COLO668 (cell line): ENCODE results near the gene FOXM1.
A peak's percentile ranks its signal among the peaks of the same experiment; 100 is the strongest.

Experiments
- DNase-seq: peaks from one replicate; lab custom pipeline; 2025; ENCODE audit not compliant: unreplicated experiment; lab: John Stamatoyannopoulos, UW

The FOXM1 gene

DNA sequence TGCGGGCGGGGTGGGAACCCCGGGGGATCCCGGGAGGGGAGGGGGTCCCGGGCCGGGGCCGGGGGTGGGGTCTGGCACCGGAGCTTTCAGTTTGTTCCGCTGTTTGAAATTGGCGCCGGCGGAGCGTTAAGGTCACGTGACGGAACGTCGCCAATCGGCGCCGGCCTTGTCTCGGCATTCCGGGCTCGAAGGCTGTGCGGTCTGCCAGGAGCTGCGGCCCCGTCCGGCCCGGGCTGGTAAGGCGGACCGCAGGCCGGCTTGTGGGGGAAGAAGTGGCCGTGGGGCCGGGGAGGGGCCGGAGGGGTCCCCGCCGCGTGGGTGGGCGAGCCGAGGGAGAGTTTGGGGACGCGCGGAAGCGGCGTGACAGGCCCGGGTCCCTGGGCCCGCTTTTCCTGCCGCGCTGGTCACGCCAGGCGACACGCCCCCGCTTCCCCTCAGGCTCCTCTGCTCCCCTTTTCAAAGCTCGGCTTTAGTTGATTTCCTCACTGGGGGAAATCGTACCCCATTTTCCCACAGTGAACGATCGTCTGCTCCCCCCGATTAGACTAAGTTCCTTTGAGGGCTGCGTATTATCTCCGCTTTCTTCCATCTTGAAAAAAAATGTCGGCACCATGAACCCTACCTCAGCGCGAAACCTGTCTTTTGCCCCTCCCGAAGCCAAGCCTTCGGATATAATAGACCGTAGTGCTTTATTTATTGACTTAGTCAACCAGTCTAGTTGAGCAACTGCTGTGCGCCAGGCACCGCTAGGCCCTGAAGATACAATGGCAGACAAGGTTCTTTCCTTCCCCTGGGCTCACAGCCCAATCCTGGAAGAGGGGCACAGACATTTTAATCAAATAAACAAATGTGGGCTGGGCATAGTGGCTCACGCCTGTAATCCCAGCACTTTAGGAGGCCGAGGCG is at the start of gene FOXM1, which contains the start of gene RHNO1:
FOXM1 (minus strand) TSS at position 128 of the 906 bp plus-strand sequence. CDS start 2,696 bp downstream, outside the sequence.
RHNO1 (plus strand) TSS at position 177 of the 906 bp plus-strand sequence. CDS start 8,144 bp downstream, outside the sequence.
- peak; percentile 80 for DNase-seq

- no peak for DNase-seq
Measured at GRCh38 chr12:2925322-2925995, 48.5 kb upstream of the FOXM1 start.

DNA sequence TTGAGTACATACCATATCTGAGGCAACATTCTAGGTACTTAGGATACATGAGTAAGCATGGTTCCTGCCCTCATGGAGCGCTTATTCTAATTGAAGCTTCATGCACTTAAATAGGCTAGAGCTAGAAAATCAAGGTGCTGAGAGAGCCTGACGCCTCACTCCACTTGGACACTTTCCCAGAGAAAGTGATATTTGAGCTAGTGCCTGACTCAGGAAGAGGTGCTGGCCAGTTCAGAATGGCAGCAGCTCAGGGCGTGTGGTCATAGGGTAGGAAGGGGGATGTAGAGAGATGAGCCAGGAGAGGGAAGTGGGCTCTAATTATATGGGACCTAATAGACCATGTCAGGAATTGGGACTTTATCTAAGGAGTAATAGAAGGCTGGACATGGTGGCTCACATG is 47.0 kb upstream of the FOXM1 start:
- DNase-seq: no peak

- DNase-seq: no peak
Measured at GRCh38 chr12:2923057-2923456, 46.1 kb upstream of the FOXM1 start.

DNA sequence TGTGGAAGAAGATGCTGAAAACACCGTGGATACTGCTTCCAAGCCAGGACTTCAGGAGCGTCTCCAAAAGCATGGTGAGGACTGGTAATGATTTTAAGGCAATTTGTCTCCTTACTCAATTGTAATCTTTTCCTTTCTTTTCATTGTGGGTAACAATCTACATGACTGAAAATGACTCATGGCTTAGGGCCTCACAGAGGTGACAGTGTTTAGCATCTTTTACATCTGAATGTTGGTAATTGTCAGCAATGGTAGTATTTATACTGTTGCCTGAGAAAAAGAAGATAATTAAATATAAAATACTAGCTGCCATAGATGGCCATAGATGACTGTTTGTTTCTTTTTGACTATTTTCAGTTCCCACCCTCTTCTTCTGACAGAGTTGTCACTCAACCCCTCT is 45.4 kb upstream of the FOXM1 start:
- DNase-seq: no peak

DNA sequence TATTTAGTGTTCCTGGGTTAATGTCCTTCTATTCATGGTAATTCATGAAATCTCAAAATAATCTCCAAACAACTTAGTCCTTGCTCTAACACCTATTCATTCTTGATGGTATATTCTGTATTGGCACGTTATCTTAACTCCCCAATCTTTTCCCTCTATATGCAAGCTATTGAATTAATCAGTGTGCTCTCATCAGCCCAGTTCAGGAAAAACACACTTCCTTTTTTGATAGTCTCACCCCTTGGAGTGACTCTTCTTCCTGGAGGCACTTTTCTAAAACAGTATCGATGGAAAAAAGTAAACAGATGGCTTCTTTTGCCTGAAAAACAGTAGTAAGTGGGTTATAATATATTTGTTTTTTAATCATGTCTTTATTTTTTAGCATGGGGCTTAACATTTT is 42.3 kb upstream of the FOXM1 start:
- DNase-seq: no peak

- no peak for DNase-seq
Measured at GRCh38 chr12:2912216-2912575, 35.2 kb upstream of the FOXM1 start.

- no peak for DNase-seq
Measured at GRCh38 chr12:2904260-2904659, 27.3 kb upstream of the FOXM1 start.

DNA sequence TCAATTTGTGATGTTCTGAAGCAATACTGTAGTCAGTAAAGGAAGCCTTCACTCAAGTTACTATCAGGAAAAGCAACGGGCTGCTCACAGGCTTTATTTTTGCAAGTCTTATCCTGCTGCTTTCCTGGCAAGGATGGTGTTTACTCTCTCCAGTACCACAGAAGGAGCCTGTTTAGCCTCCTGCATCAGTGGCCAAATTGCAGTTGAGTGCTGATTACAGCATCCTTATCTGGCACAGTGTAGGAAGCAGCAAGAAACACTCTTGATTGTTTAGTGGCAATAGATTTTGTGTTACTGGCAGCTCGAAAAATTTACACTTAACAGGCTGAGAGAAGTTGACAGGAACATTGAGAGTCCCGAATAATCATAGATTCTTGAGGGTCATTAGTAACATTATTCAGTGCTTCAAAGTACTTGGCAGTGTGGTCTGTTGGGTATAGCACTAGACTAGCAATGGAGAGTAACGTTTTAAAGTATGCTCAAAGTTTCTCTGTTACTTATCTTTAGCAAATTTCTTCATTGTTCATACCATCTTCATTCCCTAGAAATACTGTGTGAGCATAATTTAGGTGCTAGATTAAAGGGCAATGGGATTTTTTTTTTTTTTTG is 25.4 kb upstream of the FOXM1 start:
- no peak for DNase-seq

DNA sequence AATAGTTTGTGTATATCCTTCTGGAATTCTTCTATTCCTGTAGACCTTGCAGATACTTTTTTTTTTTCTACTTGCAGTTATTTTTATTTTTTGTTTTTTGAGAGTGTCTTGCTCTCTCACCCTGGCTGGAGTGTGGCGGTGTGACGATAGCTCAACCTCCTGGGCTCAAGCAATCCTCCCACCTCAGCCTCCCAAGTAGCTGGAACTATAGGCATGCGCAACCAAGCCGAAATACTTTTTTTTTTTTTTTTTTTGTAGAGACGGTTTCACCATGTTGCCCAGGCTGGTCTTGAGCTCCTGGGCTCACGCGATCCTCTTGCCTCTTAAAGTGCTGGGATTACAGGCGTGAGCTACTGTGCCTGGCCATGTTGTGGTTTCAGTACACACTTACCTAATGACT is 23.7 kb upstream of the FOXM1 start:
- no peak for DNase-seq

GRCh38 chr12:2897418-2897817 is 20.4 kb upstream of the FOXM1 start:
- DNase-seq: no peak

DNA sequence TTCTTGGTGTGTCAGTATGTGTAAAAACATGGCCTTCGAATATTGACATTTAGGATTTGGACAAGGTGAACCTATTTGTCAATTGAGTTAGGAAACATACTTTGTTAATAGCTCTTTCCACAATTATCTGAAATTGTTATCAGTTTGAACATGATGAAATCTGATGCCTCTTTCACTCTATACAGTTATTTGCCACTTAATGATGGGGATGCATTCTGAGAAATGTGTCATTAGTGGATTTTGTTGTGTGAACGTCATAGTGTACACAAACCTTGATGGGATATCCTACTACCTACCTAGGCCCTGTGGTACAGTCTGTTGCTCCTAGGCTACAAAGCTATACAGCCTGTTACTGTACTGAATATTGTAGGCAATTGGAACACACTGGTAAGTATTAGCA is 18.5 kb upstream of the FOXM1 start:
- no peak for DNase-seq

DNA sequence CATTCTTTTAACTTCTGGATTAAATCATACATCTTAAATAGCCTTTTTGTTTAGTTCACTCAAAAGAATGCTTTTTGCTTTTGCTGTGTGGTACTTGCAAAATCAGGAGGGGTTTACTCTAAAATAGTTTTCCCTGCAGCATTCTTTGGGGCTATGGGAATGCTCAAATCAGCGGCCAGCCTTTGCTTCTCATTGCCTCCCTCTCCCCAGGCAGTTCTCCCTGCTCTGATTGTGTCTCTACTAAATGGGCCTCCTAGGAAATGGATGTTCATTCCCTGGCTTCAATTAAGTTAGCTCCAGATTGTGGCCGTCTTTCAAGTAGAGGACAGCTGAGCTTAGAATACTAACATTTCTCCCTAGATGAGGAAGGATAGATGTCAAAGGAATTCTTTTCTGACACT is 18.1 kb upstream of the FOXM1 start:
- no peak for DNase-seq

DNA sequence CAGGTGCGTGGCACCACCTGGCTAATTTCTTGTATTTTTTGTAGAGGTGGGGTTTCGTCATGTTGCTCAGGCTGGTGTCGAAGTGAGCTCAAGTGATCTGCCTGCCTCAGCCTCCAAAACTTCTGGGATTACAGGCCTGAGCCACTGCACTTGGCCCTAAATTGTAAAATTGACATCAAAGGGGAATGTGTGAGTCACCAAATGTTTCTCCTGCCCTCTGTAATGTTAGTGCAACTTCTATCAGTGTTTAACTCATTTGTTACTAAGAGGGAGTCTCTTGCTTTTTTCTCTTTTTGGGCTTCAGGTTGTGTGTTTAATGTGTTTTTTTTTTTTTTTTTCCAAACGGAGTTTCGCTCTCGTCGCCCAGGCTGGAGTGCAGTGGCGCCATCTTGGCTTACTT is 16.0 kb upstream of the FOXM1 start:
- no peak for DNase-seq

GRCh38 chr12:2892246-2892645 is 15.3 kb upstream of the FOXM1 start:
- no peak for DNase-seq

DNA sequence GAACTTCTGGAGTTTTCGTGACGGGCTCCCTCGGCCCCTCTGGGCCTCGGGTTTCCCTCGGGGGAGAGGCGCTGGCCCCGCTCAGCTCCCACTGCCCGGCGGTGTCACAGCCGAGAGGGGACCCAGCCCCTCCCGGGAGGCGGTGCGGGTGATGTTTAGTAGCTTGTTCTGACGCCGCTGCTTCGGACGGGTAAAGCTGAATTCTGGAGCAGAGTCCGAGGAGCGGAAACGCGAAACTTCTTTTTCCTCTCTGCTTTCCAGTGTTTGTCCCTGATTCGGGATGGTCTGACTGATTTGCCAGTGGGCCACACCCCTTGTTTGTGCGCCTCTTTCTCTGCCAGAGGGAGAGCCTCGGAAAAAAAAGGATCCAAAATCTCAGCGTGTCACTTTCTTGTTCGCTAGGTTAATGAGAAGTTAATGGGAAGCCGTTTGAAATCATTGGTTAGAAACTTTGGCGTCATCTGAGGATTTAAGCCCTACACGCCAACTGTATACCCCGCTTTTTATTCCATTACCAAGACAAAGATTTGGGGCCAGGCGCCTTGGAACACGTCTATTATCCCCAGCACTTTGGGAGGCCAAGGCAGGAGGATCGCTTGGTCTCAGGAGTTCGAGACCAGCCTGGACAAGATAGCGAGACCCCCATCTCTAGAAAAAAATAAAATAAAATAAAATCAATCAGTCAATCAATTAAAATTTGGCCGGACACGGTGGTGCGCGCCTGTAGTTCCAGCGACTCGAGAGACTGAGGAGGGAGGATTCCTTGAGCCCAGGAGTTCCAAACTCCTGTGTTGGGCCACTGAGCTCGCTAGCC is 14.5 kb upstream of the FOXM1 start:
- DNase-seq: peak; percentile 28

DNA sequence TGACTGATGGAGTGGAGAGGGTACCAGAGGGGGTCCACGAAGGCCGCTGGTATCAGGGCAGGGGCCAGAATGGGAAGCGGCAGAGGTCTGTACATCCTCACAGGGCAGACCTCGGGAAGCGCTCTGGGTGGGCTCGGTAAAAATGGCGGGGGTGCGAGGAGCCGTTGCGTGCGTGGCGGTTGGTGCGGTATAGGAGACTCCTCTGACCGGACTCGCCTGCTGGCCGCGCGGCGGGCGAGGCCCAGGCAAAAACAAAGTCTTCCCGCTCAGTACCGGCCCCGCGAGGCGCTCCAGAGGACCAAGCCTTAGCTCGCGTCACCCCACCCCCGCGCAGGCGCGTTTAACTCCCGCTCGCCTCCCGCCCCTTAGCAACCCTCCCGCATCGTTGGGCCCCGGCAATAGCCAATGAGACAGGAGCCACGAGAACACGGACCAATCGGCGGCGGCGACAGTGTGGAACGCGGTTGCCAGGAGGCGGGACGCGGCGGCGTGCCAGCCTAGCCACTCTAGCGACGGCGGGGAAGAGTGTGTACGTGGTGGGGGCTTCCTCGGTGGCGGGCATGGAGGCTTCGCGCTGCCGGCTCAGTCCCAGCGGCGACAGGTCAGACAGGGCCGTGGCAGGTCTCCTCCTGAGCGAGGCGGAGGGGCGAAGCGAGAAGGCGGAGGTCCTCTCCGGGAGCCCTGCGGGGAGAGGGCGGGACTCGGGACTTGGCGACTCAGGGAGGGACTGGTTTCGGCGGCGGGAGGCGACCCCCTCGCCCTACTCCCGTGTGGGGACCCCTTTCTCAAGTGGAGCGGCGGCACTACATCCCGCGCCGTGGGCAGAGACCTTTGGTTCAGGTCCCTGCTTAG is 13.6 kb upstream of the FOXM1 start, which contains the start of gene TULP3:
TULP3 (plus strand) TSS at position 504 of the 852 bp plus-strand sequence; CDS start at position 561, 57 bp downstream.
- DNase-seq: peak; percentile 94

DNA sequence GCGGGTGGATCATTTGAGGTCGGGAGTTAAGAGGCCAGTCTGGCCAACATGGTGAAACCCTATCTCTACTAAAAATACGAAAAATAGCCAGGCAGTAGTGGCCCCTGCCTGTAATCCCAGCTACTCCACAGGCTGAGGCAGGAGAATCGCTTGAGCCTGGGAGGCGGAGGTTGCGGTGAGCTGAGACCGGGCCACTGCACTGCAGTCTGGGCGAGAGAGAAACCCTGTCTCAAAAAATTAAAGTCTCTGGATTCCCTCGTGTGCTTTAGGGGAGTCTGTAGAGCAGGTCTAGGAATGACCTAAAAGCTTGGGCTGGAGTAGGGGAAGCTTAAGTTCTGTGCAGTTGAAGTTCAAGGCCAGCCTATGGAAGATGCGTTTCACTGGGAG is 13.0 kb upstream of the FOXM1 start:
- no peak for DNase-seq

DNA sequence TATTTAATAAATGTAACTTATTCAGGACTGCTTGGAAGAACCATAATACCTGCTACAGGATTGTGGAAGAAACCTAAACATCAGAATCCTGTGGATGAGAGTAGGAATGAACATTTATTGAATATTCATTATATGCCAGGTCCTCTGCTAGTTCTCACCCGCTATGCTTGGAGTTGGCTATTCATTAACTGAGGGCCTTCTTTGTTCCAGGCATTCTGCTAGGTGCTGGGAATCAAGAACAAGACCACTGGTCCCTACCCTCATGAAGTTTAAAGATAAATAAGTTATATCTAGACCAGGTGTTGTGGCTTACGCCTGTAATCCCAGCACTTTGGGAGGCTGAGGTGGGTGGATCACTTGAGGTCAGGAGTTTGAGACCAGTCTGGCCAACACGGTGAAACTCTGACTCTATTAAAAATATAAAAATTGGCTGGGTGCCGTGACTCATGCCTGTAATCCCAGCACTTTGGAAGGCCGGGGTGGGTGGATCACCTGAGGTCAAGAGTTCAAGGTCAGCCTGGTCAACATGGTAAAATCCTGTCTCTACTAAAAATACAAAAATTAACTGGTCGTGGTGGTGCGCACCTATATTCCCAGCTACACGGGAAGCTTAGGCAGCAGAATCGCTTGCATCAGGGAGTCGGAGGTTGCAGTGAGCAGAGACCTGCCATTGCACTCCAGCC is 9.9 kb upstream of the FOXM1 start:
- DNase-seq: no peak
